GM19372 (cell line): ENCODE measurements around the gene SOCS1.
"Not testable (repeated sequence)": the region's sequence is repeated elsewhere in the genome, so short reads cannot be mapped to it uniquely, and the experiment has no call there.

Source experiments
- ATAC-seq: cut with Tn5 transposase; IDR thresholded peaks from one replicate; pipeline ENCODE4 v1.9.1; 2021; ENCODE audit warnings: mild to moderate bottlenecking, low read depth, moderate library complexity; ENCODE audit not compliant: unreplicated experiment

Gene SOCS1

GRCh38 chr16:11231367-11231970 lies 24.5 kb downstream of the SOCS1 start:
- no peak for ATAC-seq

DNA sequence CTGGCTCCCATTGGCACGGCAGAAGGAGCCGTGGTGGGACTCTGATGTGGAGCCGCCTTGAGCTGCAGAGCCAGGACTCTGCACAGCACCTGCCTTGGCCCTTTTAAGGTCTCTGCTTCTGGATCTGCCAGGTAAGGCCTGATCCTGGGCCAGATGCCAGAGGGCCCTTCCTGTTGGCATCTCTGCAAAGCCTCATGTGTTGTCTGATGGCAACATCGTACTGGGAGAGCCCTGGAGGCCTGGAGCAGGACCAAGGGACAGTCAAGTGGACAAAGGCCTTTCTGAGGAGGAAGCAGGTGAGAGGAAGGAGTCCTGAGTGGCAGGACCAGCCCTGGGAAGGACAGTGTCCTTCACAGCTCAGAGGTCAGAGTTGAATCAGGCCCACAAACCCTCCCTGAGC lies 26.1 kb downstream of the SOCS1 start:
- no peak for ATAC-seq

DNA sequence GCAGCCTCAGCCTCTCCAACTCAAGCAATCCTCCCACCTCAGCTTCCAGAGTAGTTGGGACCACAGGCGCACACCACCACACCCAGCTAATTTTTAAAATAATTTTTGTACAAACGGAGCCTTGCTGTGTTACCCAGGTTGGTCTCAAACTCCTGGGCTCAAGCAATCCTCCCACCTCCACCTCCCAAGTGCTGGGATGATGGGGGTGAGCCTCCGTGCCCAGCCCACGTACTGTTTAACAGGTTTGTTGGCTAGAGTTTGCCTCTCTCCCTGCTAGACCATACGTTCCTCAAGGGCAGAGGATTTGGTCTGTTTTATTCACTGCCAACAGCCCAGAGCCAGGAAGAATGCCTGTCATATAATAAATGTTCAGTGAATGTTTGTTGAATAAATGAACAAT lies 26.6 kb downstream of the SOCS1 start:
- ATAC-seq, result no peak

DNA sequence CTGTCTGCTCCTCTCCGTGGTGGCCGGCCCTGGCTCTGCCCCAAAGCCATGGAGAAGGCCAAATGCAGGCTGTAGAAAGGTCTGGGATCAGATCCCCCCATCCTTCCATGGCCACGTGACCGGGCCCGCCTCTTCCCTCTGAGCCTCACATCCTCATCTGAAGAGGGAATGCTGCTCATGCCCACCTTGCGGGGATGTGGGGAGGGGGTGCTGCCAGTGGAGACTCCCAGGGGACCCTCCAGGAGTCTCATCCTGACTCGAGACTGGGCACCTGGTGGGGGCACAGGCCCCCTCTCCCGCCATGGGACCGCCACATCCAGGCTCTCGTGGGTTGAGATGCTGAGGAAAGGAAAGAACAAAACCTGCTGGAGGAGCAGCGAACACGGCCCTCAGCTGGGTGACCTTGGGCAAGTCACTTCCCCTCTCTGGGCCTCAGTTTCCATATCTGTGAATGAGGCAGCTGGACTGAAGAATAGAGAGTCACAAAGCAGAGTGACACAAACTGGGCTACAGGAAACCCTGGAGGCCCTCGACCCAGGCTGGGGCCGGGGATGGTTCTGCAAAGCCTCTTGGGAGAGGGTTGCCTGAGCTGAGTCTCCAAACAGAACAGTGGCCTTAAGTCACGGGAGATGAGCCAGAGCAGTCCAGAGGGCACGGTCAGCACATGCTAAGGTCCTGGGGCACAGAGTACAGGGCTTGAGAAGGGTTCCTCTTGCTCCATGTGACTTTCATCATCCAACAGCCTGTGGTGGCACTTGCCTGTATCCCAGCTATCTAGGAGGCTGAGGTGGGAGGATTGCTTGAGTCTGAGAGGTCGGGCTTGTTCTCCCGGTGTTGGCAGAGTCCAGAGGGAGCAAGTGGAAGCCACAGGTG lies 30.1 kb downstream of the SOCS1 start:
- no peak for ATAC-seq

DNA sequence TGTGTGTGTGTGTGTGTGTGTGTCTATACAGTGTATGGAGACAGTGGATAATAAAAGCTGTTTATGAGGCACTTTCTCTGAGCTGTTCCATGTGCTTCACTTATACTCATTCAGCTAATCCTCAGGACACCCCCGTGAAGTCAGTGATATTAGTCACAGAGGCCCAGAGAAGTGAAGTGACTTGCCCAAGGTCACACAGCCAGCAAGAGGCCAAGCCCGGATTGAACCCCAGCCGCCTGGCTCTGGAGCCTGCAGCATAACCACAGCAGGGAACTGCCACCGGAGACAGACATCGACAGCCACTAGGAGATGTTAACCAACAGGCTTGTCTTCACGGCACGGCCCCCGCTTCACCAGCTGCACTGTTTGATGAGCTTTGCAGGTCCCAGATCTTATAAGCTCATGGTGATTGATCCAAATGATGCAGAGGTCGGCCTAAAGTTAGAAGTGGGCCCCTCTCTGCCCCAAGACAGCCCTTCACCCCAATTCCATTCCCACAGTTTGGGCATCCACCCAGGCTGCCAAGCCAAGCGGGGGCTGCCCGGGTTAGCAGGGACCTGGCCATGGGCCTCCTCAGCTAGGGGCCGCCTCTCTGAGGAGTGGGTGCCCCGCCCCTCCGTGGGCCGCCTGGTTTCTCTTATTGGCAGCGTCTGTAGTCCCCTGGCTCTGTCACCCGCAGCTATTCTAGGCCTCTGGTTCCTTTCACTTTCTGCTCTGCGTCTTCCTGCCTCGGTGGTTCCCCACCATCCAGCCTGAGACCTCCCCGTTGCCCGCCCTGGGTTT lies 30.9 kb downstream of the SOCS1 start:
- peak; percentile 79 for ATAC-seq

DNA sequence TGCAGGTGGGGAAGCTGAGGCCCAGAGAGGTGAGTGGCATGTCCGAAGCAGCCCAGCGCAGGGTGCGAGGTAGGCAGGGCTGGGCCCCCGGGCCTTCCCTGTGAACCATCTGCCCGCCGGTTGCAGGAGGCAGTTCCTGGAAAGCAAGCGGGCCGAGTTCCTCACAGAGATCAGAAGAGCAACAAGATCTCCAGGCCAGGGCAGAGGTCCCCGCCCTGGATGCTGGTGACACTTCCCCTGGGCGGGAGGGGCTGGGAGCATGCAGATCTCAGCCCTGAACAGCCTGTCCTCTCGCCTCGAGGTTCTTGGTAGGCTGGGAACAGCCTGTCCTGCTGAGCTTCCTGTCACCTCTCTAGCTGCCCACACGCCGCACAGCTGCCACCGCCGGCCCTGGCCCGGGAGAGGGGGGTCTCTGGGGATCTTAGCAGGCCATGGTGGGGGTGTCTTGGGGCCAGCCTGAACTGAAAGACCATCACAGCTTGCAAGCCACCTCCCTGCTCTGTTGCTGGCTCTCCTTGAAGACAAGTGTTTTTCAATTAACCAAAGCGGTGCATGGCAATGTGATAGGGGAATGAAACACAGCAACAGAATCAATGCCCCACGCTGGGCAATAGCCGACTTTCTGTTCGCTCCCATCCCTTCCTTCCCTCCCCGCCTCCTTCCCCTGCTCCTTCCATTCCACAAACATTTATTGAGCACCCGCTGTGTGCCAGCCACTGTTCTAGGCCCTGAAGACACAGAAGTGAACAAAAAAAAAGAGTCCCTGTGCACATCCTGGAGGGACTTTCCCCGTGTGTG lies 31.7 kb downstream of the SOCS1 start:
- no peak for ATAC-seq

DNA sequence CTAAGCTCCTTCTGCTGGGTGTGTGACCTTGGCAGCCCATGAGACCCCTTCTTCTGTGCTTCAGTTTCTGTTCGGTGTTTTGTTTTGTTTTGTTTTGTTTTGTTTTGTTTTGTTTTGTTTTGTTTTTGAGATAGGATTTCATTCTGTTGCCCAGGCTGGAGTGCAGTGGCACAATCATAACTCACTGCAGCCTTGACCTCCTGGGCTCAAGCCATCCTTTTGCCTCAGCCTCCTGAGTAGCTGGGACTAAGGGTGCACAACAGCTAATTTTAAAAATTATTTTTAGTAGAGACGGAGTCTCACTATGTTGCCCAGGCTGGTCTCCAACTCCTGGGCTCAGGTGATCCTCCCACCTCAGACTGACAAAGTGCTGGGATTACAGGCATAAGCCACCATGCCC lies 35.5 kb downstream of the SOCS1 start:
- not testable (repeated sequence) for ATAC-seq

GRCh38 chr16:11219178-11219577 lies 36.8 kb downstream of the SOCS1 start:
- no peak for ATAC-seq

GRCh38 chr16:11218604-11218962 lies 37.4 kb downstream of the SOCS1 start:
- ATAC-seq, result no peak

GRCh38 chr16:11217651-11218603 lies 38.1 kb downstream of the SOCS1 start:
- ATAC-seq, result no peak

GRCh38 chr16:11215935-11216556 lies 40.0 kb downstream of the SOCS1 start:
- ATAC-seq, result no peak

DNA sequence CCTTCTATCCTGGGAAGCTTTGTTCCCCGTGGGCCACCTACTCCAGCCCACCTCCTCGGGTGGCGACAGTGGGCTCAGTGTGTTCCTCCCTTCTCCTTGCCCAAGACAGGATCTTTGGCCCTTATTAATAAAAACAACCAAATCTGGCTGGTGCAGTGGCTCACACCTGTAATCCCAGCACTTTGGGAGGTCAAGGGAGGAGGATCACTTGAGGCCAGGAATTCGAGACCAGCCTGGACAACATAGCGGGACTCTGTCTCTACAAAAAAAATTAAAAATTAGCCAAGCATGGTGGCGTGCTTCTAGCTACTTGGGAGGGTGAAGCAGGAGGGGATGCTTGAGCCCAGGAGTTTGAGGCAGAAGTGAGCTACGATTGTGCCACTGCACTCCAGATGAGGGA lies 42.2 kb downstream of the SOCS1 start:
- ATAC-seq, result no peak

DNA sequence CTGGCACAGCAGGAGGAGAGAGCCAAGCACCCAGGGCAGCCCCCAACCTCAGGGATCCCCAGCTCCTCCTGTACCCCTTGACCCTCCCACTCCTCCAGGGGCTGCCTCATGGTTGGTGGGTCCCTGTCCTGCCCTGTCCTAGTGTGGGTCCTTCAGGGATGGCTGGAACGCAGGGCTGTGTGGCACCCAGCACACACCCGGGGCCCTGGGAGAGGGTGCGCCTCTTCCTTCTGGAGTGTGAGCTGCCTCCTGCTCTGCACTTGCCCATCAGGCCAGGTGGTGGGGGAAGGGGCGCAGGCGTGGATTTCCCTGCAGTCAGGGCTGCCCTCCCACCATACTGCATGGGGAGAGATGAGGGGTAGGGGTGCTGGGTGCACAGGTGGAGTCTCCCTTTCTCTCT lies 42.6 kb downstream of the SOCS1 start:
- no peak for ATAC-seq

DNA sequence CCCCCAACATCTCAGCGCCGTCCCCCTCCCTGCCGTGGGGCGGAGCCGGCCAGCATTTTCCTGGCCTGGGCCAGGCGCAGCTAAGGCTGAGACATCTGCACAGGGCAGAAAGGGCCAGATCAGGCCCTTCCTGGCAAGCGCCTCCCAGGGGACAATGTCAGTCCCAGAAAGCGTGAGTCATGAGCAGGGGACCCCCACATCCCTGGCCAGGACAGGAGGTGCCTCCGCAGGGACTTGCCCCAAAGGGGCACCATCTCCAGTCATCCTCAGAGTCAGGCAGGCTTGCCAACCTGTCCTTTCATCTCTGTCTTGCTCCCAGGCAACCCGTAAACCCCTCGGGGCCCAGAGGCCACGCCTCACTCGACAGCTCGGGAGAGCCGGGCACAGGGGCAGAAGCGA lies 43.2 kb downstream of the SOCS1 start:
- no peak for ATAC-seq

- no peak for ATAC-seq
Observed at GRCh38 chr16:11211977-11212797, 43.8 kb downstream of the SOCS1 start.

- ATAC-seq, result no peak
Observed at GRCh38 chr16:11211061-11211976, 44.7 kb downstream of the SOCS1 start.

- no peak for ATAC-seq
Observed at GRCh38 chr16:11210260-11210659, 45.7 kb downstream of the SOCS1 start.
